ENCODE data around the gene KHK.

The KHK gene

GRCh38 chr2:27148801-27149439, 62.3 kb downstream of the KHK start, which contains the start of gene TCF23:
TSS of gene TCF23 (plus strand) at chr2:27149004. CDS start at chr2:27149134, 130 bp downstream.
- Histone ChIP-seq H3K4me2 (peak within 1 kb of the TSS in 8 of 11 experiments; percentile 16 to 53 (median 40); a peak in 13 of 22 replicates), H4K20me1 (no peaks in the 10 kb centered on the region), H3K9me3 (replicated peaks in 1 of 11) (no peaks in the 10 kb centered on the region), H3K4me3 (no peak within 1 kb of the TSS), H3K4me1 (peaks cover 0 to 14% (median 12%) of the 10 kb centered on the region in 10 experiments; a peak in 12 of 20 replicates), H3K36me3 (no peaks in the 10 kb centered on the region), H3K9ac (no peak within 1 kb of the TSS), H3K27me3 (no peaks in the 10 kb centered on the region), H3K27ac (no peak within 1 kb of the TSS)
- TF ChIP-seq Cebpa-rat (IDR thresholded peaks at IDR 0.05): no peak

GRCh38 chr2:27149570-27150405, 63.2 kb downstream of the KHK start:
- TF ChIP-seq Cebpa-rat (IDR thresholded peaks at IDR 0.05): no peak
- H3K4me3 ChIP-seq: no peak overlapping the region
- H3K9me3 ChIP-seq (replicated peaks in 1 of 11): no peaks in the 10 kb centered on the region
- no peaks in the 10 kb centered on the region for H3K27me3 ChIP-seq
- no peaks in the 10 kb centered on the region for H3K36me3 ChIP-seq
- H3K4me2 ChIP-seq: no peak overlapping the region
- peaks cover 0 to 14% (median 12%) of the 10 kb centered on the region in 10 experiments; a peak in 12 of 20 replicates for H3K4me1 ChIP-seq
- H3K27ac ChIP-seq: no peak overlapping the region
- no peaks in the 10 kb centered on the region for H4K20me1 ChIP-seq
- H3K9ac ChIP-seq: no peak overlapping the region
